ENCODE results near the gene TGFB2. TPM values are rescaled to one million over a fixed set of nuclear protein-coding genes. Genes with fewer than 3 reads are reported as not detected.

TGFB2 gene
- total and polyA plus RNA-seq, 8 donors: 0.35 to 13.6 (median 2.3) TPM; not detected in 1

DNA sequence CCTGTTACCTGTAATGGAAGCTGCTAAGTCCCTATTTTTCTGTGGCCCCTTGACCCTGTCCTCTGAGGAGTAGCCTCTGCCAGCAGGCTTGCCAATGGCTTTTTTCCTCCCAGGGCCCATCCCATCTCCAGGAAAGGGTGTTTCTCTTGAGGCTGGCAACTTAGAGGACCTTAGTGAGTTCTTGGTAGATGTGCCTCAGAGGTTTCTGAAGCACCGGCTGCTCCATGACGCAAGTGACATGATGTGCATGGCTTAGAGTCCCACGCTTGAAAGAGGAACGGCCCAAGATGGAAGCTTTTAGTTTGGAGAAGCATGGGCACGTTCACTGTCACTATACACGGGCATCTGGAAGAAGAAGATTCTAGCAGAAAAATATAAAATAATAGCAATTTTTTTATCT lies 63.0 kb downstream of the TGFB2 start:
- Histone ChIP-seq H3K27ac (no peak overlapping the region), H3K27me3 (no peaks in the 10 kb centered on the region), H3K36me3 (peaks cover 0 to 12% (median 0%) of the 10 kb centered on the region in 4 donors), H3K4me1 (peaks cover 0 to 4% (median under 1%) of the 10 kb centered on the region in 4 donors), H3K9me3 (no peaks in the 10 kb centered on the region), H3K4me3 (no peak overlapping the region)
- DNase-seq: no peak
- intact Hi-C loops (cut with DNase I; ENCODE audit: low total_unique reads): no loop called here
- TF ChIP-seq, protein P1, sequence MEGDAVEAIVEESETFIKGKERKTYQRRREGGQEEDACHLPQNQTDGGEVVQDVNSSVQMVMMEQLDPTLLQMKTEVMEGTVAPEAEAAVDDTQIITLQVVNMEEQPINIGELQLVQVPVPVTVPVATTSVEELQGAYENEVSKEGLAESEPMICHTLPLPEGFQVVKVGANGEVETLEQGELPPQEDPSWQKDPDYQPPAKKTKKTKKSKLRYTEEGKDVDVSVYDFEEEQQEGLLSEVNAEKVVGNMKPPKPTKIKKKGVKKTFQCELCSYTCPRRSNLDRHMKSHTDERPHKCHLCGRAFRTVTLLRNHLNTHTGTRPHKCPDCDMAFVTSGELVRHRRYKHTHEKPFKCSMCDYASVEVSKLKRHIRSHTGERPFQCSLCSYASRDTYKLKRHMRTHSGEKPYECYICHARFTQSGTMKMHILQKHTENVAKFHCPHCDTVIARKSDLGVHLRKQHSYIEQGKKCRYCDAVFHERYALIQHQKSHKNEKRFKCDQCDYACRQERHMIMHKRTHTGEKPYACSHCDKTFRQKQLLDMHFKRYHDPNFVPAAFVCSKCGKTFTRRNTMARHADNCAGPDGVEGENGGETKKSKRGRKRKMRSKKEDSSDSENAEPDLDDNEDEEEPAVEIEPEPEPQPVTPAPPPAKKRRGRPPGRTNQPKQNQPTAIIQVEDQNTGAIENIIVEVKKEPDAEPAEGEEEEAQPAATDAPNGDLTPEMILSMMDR (IDR thresholded peaks at IDR 0.05): no peak
- no peak for TF ChIP-seq POLR2A (IDR thresholded peaks at IDR 0.05)
- TF ChIP-seq EP300 (IDR thresholded peaks at IDR 0.05): no peak
- no peak for TF ChIP-seq POLR2AphosphoS5 (IDR thresholded peaks at IDR 0.05)
- WGBS, 5 donors: 88 to 95% (median 91%) methylated on average over 6 of the region's 6 CpGs

DNA sequence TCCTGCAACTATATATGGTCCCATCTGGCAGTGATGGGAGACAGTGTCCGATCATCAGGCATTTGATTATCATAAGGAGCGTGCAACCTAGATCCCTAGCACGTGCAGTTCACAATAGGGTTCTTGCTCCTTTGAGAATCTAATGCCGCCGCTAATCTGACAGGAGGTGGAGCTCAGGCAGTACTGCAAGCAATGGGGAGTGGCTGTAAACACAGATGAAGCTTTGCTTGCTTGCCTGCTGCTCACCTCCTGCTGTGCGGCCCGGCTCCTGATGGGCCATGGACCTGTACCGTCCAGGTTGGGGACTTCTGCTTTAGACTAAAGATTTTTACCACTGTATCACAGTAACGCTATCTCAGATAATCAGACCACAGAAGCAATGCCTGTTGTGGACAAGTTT lies 63.8 kb downstream of the TGFB2 start:
- TF ChIP-seq, protein P1 (IDR thresholded peaks at IDR 0.05): no peak
- Histone ChIP-seq H3K4me3 (no peak overlapping the region), H3K27me3 (no peaks in the 10 kb centered on the region), H3K4me1 (peaks cover 0 to 4% (median 0%) of the 10 kb centered on the region in 4 donors), H3K9me3 (no peaks in the 10 kb centered on the region), H3K27ac (no peak overlapping the region), H3K36me3 (peaks cover 0 to 12% (median 0%) of the 10 kb centered on the region in 4 donors)
- WGBS, 5 donors: 29 to 70% (median 43%) methylated on average over 9 of the region's 9 CpGs
- intact Hi-C loops (cut with DNase I; ENCODE audit: low total_unique reads): no loop called here
- DNase-seq: peak; percentile 28 to 39

DNA sequence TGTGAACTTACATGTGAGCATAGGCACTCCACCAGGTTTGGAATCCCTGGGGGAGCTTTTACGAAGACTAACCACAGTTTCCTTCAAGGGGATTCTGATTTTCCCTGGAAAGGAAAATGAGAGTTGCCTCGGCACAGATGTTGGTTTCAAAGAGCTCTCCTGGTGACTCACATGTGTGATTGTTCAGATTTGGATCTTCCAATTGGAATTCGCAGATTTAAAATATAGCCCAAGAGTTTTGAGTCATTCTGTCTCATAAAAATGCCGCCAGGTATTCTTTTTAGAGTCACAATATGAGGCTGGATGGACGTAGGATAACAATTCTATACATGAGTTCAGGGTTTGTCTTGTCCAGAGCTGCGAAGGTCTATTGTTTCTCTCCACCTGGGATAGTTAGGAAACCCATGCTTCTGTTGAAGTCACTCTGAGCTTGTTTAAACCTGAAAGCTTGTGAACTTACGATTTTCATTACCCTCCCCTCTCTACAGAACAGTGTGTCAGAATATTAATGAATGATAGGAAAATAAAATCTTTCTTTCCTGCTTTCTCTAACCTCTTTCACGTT lies 64.9 kb downstream of the TGFB2 start:
- H3K36me3 ChIP-seq: peaks cover 0 to 11% (median 0%) of the 10 kb centered on the region in 4 donors
- TF ChIP-seq EP300 (IDR thresholded peaks at IDR 0.05) (no peak), POLR2AphosphoS5 (IDR thresholded peaks at IDR 0.05) (no peak), POLR2A (IDR thresholded peaks at IDR 0.05) (no peak)
- TF ChIP-seq, protein P1 (IDR thresholded peaks at IDR 0.05): no peak
- H3K27ac ChIP-seq: no peak overlapping the region
- peaks cover 0 to 4% (median 0%) of the 10 kb centered on the region in 4 donors for H3K4me1 ChIP-seq
- intact Hi-C loops (cut with DNase I; ENCODE audit: low total_unique reads): no loop called here
- no peaks in the 10 kb centered on the region for H3K9me3 ChIP-seq
- WGBS, 5 donors: 82 to 90% (median 85%) methylated on average over 8 of the region's 8 CpGs
- DNase-seq: no peak
- H3K27me3 ChIP-seq: no peaks in the 10 kb centered on the region
- no peak overlapping the region for H3K4me3 ChIP-seq

DNA sequence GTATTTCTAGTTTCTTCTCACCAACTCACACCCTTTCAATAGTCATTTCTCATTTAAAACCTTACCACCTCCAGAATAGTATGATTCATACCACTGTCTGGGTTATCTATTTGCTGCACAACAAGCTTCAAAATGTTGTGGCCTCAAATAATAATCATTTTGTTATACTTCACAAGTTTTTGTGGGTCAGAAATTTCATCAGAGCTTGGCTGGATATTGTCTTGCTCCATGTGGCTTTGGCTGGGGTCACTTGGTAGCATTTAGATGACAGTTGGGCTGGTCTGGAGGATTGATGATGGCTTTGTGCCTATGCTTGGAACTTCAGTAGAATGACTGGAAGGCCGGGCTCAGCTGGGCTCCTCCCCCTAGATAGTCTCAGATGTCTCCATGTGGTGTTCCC lies 66.0 kb downstream of the TGFB2 start:
- H3K27ac ChIP-seq: no peak overlapping the region
- intact Hi-C loops (cut with DNase I; ENCODE audit: low total_unique reads): no loop called here
- 80 to 100% (median 89%) methylated on average over 1 of the region's 1 CpG for WGBS, 5 donors
- peaks cover 0 to 7% (median 0%) of the 10 kb centered on the region in 4 donors for H3K36me3 ChIP-seq
- H3K9me3 ChIP-seq: no peaks in the 10 kb centered on the region
- peaks cover 0 to 4% (median 0%) of the 10 kb centered on the region in 4 donors for H3K4me1 ChIP-seq
- no peak for DNase-seq
- H3K27me3 ChIP-seq: no peaks in the 10 kb centered on the region
- no peak overlapping the region for H3K4me3 ChIP-seq
- TF ChIP-seq, protein P1 (IDR thresholded peaks at IDR 0.05): no peak
- TF ChIP-seq POLR2A (IDR thresholded peaks at IDR 0.05): no peak
- no peak for TF ChIP-seq POLR2AphosphoS5 (IDR thresholded peaks at IDR 0.05)
- TF ChIP-seq EP300 (IDR thresholded peaks at IDR 0.05): no peak

Measured in stomach (tissue), 9 donors.